Gastrocnemius medialis (tissue), 4 donors: ENCODE results near the gene SMG6. TPM values are rescaled to one million over a fixed set of nuclear protein-coding genes. Genes with fewer than 3 reads are reported as not detected.

Source experiments
- ATAC-seq, 2 donors: fragments of 150-250 bp; one replicate each; pipeline ENCODE4 v1.9.1; 2016
- DNase-seq, 2 donors: peaks; one replicate each; pipeline ENCODE4 v3.0.0-alpha.2; 2019
- H3K27ac ChIP-seq, 4 donors: fragments of 200-600 bp; sonication (generic); 1 replicate in 1 of 4; 2 replicates in 3 of 4; pipeline ENCODE4 v1.5.1; 2016 to 2018; ENCODE audit warnings: mild to moderate bottlenecking in 2 of 4, moderate library complexity in 1 of 4
- H3K27me3 ChIP-seq, 3 donors: fragments of 200-600 bp; sonication (generic) in 2 of 3; 1 replicate in 1 of 3; 2 replicates in 2 of 3; pipeline versions ENCODE4 v1.5.1 to v1.6.0; 2016 to 2019; ENCODE audit warnings: mild to moderate bottlenecking in 1 of 3, moderate library complexity in 1 of 3
- H3K36me3 ChIP-seq, 2 donors: fragments of 200-600 bp; sonication (generic) in 1 of 2; one replicate each; pipeline ENCODE4 v1.5.1; 2017 to 2018
- H3K4me1 ChIP-seq, 2 donors: fragments of 200-600 bp; sonication (generic) in 1 of 2; one replicate each; pipeline ENCODE4 v1.5.1; 2016 to 2017; ENCODE audit warnings: mild to moderate bottlenecking in 2 of 2
- H3K4me3 ChIP-seq, 4 donors: fragments of 200-600 bp; sonication (generic) in 3 of 4; 1 replicate in 1 of 4; 2 replicates in 3 of 4; pipeline ENCODE4 v1.5.1; 2016 to 2019; ENCODE audit warnings: mild to moderate bottlenecking in 2 of 4
- H3K9me3 ChIP-seq, 3 donors: fragments of 200-600 bp; sonication (generic) in 2 of 3; 1 replicate in 1 of 3; 2 replicates in 2 of 3; pipeline ENCODE4 v1.5.1; 2016 to 2019
- POLR2A ChIP-seq, 2 donors: fragments of 450-650 bp; IDR thresholded peaks; one replicate each; pipeline ENCODE4 v1.6.1; 2017; ENCODE audit warnings: antibody characterized with exemption in 2 of 2, mild to moderate bottlenecking in 2 of 2, moderate library complexity in 2 of 2
- in situ Hi-C, 4 donors: fragments of 200-750 bp; cut with MboI; loops; one replicate each; pipeline versions ENCODE4 v1.15.0 to v1.8.0; 2017; ENCODE audit warnings: low sequenced_read_pairs in 4 of 4
- intact Hi-C: fragments of 100-400 bp; cut with DNase I; formaldehyde crosslinking; loops from one replicate; pipeline ENCODE4 v1.15.1; 2023; ENCODE audit warnings: low total_unique reads
- total RNA-seq, 4 donors: library from RNA; depleted of rRNA; stranded (reverse); fragments of >200 nt; gene quantifications; one replicate each; pipeline versions ENCODE4 v1.1.0 to v1.2.3, GENCODE V29; 2016
- TF ChIP-seq, protein P1 (sequence below), 5 experiments: fragments of 450-650 bp in 3 of 5; fragments of 200-600 bp in 2 of 5; sonication (generic) in 2 of 5; IDR thresholded peaks in 4 of 5; conservative IDR thresholded peaks in 1 of 5; 1 replicate in 4 of 5; 2 replicates in 1 of 5; pipeline ENCODE4 v1.5.1; 2016 to 2019; ENCODE audit warnings: antibody characterized with exemption in 5 of 5, mild to moderate bottlenecking in 3 of 5, moderate library complexity in 3 of 5

The SMG6 gene
- total RNA-seq, 4 donors from 2014 or later: 20.5 to 27.8 (median 23.0) TPM

DNA sequence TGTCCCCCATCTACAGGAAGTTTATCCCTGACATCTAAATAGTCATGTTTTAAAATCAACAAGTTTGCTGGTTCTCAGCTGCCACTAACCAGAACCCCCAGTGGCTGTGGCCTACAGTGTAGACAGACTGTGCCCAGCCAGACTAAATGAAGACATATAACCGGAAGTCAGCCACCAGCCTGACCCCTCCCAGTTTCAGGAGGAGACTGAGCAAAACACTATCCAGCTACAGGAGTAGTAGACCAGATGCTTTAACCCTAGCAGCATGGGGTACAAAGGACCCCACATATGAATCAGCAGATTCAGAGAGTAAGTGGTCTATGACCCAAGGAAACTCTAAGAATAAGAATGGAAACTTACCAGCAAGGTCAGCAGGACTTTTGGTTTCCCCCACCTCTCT lies 165.3 kb downstream of the SMG6 start:
- DNase-seq: no peak
- Histone ChIP-seq H3K4me3 (no peak overlapping the region), H3K36me3 (no peaks in the 10 kb centered on the region), H3K4me1 (peaks cover 21 to 42% of the 10 kb centered on the region in 2 donors), H3K27me3 (no peaks in the 10 kb centered on the region), H3K9me3 (no peaks in the 10 kb centered on the region), H3K27ac (peak overlapping the region in 3 of 4 donors; percentile 32 to 64 (median 48))
- in situ Hi-C loops: no loop called here
- intact Hi-C loops: no loop called here
- TF ChIP-seq, protein P1, sequence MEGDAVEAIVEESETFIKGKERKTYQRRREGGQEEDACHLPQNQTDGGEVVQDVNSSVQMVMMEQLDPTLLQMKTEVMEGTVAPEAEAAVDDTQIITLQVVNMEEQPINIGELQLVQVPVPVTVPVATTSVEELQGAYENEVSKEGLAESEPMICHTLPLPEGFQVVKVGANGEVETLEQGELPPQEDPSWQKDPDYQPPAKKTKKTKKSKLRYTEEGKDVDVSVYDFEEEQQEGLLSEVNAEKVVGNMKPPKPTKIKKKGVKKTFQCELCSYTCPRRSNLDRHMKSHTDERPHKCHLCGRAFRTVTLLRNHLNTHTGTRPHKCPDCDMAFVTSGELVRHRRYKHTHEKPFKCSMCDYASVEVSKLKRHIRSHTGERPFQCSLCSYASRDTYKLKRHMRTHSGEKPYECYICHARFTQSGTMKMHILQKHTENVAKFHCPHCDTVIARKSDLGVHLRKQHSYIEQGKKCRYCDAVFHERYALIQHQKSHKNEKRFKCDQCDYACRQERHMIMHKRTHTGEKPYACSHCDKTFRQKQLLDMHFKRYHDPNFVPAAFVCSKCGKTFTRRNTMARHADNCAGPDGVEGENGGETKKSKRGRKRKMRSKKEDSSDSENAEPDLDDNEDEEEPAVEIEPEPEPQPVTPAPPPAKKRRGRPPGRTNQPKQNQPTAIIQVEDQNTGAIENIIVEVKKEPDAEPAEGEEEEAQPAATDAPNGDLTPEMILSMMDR (IDR thresholded peaks at IDR 0.05 in 4 of 5, conservative IDR thresholded peaks at IDR 0.05 in 1 of 5): no peak
- ATAC-seq: peak; percentile 50 to 51

DNA sequence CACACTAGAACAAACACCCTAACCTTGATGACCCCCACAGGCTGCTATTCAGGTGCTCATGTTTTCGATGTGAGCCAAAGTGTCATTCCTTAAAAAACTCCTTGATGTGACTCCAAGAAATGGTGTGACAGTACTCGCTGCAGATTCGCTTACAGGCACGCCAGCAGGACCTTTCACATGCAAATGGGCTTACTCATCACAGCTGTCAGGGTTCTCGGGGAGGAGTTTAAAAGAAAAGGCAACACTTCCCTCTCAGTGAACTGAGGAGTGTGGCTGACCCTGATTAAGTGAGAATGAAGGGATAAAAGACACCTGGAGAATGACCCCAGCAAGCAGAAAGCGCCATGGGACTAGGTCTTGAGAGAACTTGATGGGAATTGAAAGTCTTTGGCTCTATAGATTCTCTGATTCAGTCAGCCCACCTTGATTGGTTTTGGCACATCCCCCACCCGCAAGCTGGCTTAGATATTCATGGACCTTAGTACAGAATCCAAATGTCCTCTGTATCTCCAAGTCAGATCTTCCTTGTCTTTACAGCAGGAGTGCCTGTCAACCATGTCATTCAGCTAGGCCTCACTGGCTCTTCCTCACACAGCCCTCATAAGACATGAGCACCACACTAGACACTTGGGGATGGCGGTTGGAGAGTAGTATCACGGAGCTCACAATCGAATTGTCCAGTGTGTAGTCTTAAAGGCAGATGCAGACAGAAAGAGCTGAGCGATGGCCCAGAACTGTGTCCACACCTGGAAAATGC lies 166.1 kb downstream of the SMG6 start:
- TF ChIP-seq, protein P1 (IDR thresholded peaks at IDR 0.05 in 4 of 5, conservative IDR thresholded peaks at IDR 0.05 in 1 of 5): no peak
- no peak for TF ChIP-seq POLR2A (IDR thresholded peaks at IDR 0.05)
- intact Hi-C loops (no loop called here), in situ Hi-C loops (no loop called here)
- H3K27ac ChIP-seq: peak overlapping the region in 3 of 4 donors; percentile 32 to 64 (median 48)
- no peaks in the 10 kb centered on the region for H3K27me3 ChIP-seq
- ATAC-seq (peak; percentile 81 to 88), DNase-seq (peak; percentile 18 to 48)
- no peaks in the 10 kb centered on the region for H3K36me3 ChIP-seq
- H3K9me3 ChIP-seq: no peaks in the 10 kb centered on the region
- no peak overlapping the region for H3K4me3 ChIP-seq
- H3K4me1 ChIP-seq: peaks cover 21 to 42% of the 10 kb centered on the region in 2 donors

DNA sequence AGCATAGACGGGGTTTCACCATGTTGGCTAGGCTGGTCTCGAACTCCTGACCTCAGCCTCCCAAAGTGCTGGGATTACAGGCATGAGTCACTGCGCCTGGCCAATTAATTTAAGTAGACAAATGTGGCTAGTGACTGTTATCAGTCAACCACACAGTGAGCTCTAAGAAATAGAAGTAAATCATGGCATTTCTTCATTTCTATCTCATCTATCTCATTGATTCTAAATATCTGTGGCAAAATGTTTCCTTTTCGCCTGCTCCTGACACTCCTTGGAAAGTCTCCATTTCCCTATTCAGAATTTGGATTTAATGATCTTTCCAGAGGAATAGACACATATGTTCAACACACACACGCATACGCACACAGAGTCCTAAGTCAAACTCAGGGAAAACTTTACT lies 167.3 kb downstream of the SMG6 start:
- H3K27ac ChIP-seq: no peak overlapping the region

DNA sequence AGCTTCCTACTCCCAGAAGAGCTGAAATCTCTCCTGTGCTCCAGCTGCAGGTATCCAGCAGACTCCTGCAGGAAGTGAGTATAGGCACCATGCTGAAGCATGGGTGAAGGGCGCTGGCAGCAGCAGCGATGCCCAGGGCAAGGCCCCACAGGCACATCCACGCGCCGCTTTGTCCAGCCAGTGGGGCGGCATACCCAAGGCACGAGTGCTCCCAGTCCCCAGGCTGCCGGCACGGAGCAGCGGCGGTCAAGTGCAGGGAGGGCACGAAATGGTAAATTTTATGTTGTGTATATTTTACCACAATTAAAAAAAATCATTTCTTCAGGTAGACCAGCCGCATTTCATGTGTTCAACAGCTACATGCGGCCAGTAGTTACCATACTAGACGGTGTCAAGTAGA lies 175.6 kb downstream of the SMG6 start:
- no peaks in the 10 kb centered on the region for H3K9me3 ChIP-seq
- H3K27ac ChIP-seq: no peak overlapping the region
- TF ChIP-seq POLR2A (IDR thresholded peaks at IDR 0.05): no peak
- TF ChIP-seq, protein P1 (IDR thresholded peaks at IDR 0.05 in 4 of 5, conservative IDR thresholded peaks at IDR 0.05 in 1 of 5): no peak
- no peak overlapping the region for H3K4me3 ChIP-seq
- H3K4me1 ChIP-seq: peaks cover 18 to 19% of the 10 kb centered on the region in 2 donors
- intact Hi-C loops: no loop called here
- in situ Hi-C loops: no loop called here
- no peaks in the 10 kb centered on the region for H3K27me3 ChIP-seq
- no peak for ATAC-seq
- no peak for DNase-seq
- no peaks in the 10 kb centered on the region for H3K36me3 ChIP-seq

More for the DNA sequence above, 167.3 kb downstream of the SMG6 start:
- H3K9me3 ChIP-seq: no peaks in the 10 kb centered on the region
- TF ChIP-seq POLR2A (IDR thresholded peaks at IDR 0.05): no peak
- TF ChIP-seq, protein P1 (IDR thresholded peaks at IDR 0.05 in 4 of 5, conservative IDR thresholded peaks at IDR 0.05 in 1 of 5): no peak
- H3K36me3 ChIP-seq: no peaks in the 10 kb centered on the region
- H3K4me3 ChIP-seq: no peak overlapping the region
- no peak for ATAC-seq
- DNase-seq: no peak
- H3K27me3 ChIP-seq: no peaks in the 10 kb centered on the region
- H3K4me1 ChIP-seq: peaks cover 21 to 39% of the 10 kb centered on the region in 2 donors
- intact Hi-C loops: no loop called here
- in situ Hi-C loops: no loop called here
